GM12878 (cell line): Measurements from ENCODE around the gene FAM81B. TPM values are rescaled to one million over a fixed set of nuclear protein-coding genes. Genes with fewer than 3 reads are reported as not detected.
"Not testable (repeated sequence)": the region's sequence is repeated elsewhere in the genome, so short reads cannot be mapped to it uniquely, and the experiment has no call there.

ENCODE experiments used
- ATAC-seq: fragments of 200-7000 bp; cut with Tn5 transposase; 3 replicates; pipeline ENCODE4 v1.9.1; 2020; ENCODE audit warnings: mild to moderate bottlenecking, moderate library complexity
- BruUV-seq: library from RNA; stranded (reverse); fragments of 400-500 nt; replicated peaks from 2 replicates; lab custom pipeline; 2021; lab: Mats Ljungman, UMichigan
- CTCF ChIA-PET: fragments of 300-600 bp; sonication (Branson Sonifier 250); formaldehyde crosslinking; extraction: SDS; loops from one replicate; lab custom pipeline; 2021; ENCODE audit warnings: inconsistent platforms; lab: Yijun Ruan, JAX
- POLR2A ChIA-PET: fragments of 350-600 bp; formaldehyde crosslinking; extraction: SDS; loops from one replicate; lab custom pipeline; 2021; ENCODE audit warnings: inconsistent platforms; lab: Charles Lee
- RAD21 ChIA-PET: fragments of 300-600 bp; sonication (Branson Sonifier 250); formaldehyde crosslinking; loops from one replicate; lab custom pipeline; 2023; ENCODE audit warnings: antibody characterized with exemption; ENCODE audit not compliant: unreplicated experiment; lab: Charles Lee
- SMC1A ChIA-PET: fragments of 300-600 bp; sonication (Branson Sonifier 250); formaldehyde crosslinking; loops from one replicate; lab custom pipeline; 2023; ENCODE audit not compliant: unreplicated experiment, uncharacterized antibody; lab: Charles Lee
- DNase-seq: peaks from one replicate; pipeline ENCODE4 v3.0.0-alpha.2; 2011; ENCODE audit warnings: low read depth, low spot score
- FAIRE-seq: peaks from 3 replicates; lab custom pipeline; 2011; peaks lifted over from hg19 to GRCh38; lab: Jason Lieb, UNC
- H2AFZ ChIP-seq: 2 replicates; pipeline ENCODE4 v1.6.0; 2011; ENCODE audit warnings: low read depth, low read length, control low read depth; ENCODE audit not compliant: control insufficient read depth
- H3K27ac ChIP-seq: 2 replicates; pipeline ENCODE4 v1.5.1; 2011; ENCODE audit warnings: control low read depth; ENCODE audit not compliant: control insufficient read depth, insufficient read depth
- H3K27me3 ChIP-seq, 2 experiments: replicated peaks in 1 of 2; 2 replicates each; pipeline versions ENCODE4 v1.6.0 to v1.6.1; 2011; ENCODE audit warnings: low read length in 1 of 2; ENCODE audit not compliant: control insufficient read depth in 2 of 2, insufficient read depth in 2 of 2
- H3K36me3 ChIP-seq, 2 experiments: 2 replicates each; pipeline ENCODE4 v1.5.1; 2011; ENCODE audit warnings: low read length in 1 of 2; ENCODE audit not compliant: control insufficient read depth in 2 of 2, insufficient read depth in 2 of 2
- H3K4me1 ChIP-seq: 2 replicates; pipeline ENCODE4 v1.6.1; 2011; ENCODE audit warnings: mild to moderate bottlenecking, low read length, moderate library complexity, mixed read lengths; ENCODE audit not compliant: control insufficient read depth, insufficient read depth
- H3K4me2 ChIP-seq: 2 replicates; pipeline ENCODE4 v1.6.0; 2011; ENCODE audit warnings: control low read depth; ENCODE audit not compliant: control insufficient read depth, insufficient read depth
- H3K4me3 ChIP-seq: fragments of 200-600 bp; sonication (generic); 2 replicates; pipeline ENCODE4 v1.5.1; 2016
- H3K79me2 ChIP-seq: 2 replicates; pipeline ENCODE4 v1.6.0; 2011; ENCODE audit warnings: low read length; ENCODE audit not compliant: control insufficient read depth, insufficient read depth
- H3K9ac ChIP-seq: 2 replicates; pipeline ENCODE4 v1.8.0; 2011; ENCODE audit warnings: low read length, control low read depth, mixed read lengths; ENCODE audit not compliant: control insufficient read depth, insufficient read depth
- H3K9me3 ChIP-seq: replicated peaks from 3 replicates; pipeline ENCODE4 v1.5.1; 2011; ENCODE audit warnings: mild to moderate bottlenecking, low read length; ENCODE audit not compliant: control insufficient read depth, insufficient read depth
- H4K20me1 ChIP-seq: 2 replicates; pipeline ENCODE4 v1.6.0; 2011; ENCODE audit not compliant: control insufficient read depth, insufficient read depth
- TCF3 ChIP-seq: IDR thresholded peaks from 2 replicates; pipeline ENCODE4 v1.6.1; 2012; ENCODE audit warnings: low read depth, mild to moderate bottlenecking, low read length, borderline replicate concordance; ENCODE audit not compliant: insufficient read depth
- WGBS: methylation state at CpG from one replicate; pipeline ENCODE4 v1.1.6; 2016; ENCODE audit warnings: low lambda C conversion rate; ENCODE audit not compliant: insufficient replicate concordance, insufficient coverage; ENCODE audit errors: missing lambda C conversion rate; 5-methylcytosine and 5-hydroxymethylcytosine counted together
- in situ Hi-C: fragments of 300-500 bp; cut with MboI; formaldehyde crosslinking; loops from 9 replicates; pipeline ENCODE4 v1.14.3; 2018; ENCODE audit warnings: mixed read lengths
- intact Hi-C: fragments of 100-400 bp; cut with micrococcal nuclease; formaldehyde crosslinking; loops from one replicate; pipeline ENCODE4 v1.14.2; 2022; ENCODE audit not compliant: unreplicated experiment
- polyA plus RNA-seq, 11 experiments: library from polyadenylated mRNA; depleted of rRNA in 4 of 11; unstranded in 6 of 11; stranded (reverse) in 5 of 11; fragments of >200 nt; fragmentation: Nextera tagmentation in 4 of 11; fragmentation: Illumina TruSeq in 1 of 11; extraction: Ambion mirVana in 4 of 11; extraction: Trizol in 1 of 11; gene quantifications; 1 replicate in 1 of 11; 2 replicates in 10 of 11; pipeline versions ENCODE4 v1.2.1 to v1.2.3, GENCODE V29; 2011 to 2016; ENCODE audit warnings: inconsistent platforms in 2 of 11, missing spikeins in 2 of 11, low read depth in 1 of 11
- total RNA-seq, 4 experiments: library from RNA; depleted of rRNA in 3 of 4; stranded (reverse); fragments of >200 nt in 3 of 4; fragmentation: Illumina TruSeq in 1 of 4; extraction: Trizol in 1 of 4; gene quantifications; 2 replicates each; pipeline versions ENCODE4 v1.2.1 to v1.2.3, GENCODE V29; 2013 to 2021
- TF ChIP-seq, protein P1 (sequence below): fragments of 450-650 bp; IDR thresholded peaks from 2 replicates; pipeline ENCODE4 v1.6.1; 2017; ENCODE audit warnings: mild to moderate bottlenecking
- TF ChIP-seq, protein P2 (sequence below): fragments of 450-650 bp; IDR thresholded peaks from 2 replicates; pipeline ENCODE4 v1.6.1; 2016; ENCODE audit warnings: mild to moderate bottlenecking

Gene FAM81B
- total and polyA plus RNA-seq, 10 of the 15 experiments (the other 5 are each of a cell fraction or from before 2014, with no cell fraction given), result not detected

DNA sequence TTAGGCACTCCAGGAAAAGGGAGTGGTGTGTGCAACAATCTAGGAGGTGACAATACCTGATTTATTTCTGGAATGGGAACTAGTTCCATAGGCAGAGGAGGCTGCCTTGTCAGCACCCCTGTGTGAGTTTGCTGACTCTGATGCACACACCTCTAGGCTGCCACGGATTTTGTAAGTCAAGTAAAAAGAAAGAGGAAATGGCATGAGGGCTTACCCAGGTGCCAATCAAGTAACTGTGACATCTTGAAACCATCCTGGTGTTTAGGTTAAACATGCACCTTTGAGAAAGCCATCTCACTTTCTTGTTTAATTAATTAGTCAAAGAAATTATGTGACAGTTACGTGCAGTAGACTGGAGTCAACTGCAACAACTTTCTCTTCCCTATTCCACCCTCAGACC is 32.3 kb upstream of the FAM81B start:
- BruUV-seq, result no TSS peak
- no peak for FAIRE-seq
- intact Hi-C loops, result no loop called here

DNA sequence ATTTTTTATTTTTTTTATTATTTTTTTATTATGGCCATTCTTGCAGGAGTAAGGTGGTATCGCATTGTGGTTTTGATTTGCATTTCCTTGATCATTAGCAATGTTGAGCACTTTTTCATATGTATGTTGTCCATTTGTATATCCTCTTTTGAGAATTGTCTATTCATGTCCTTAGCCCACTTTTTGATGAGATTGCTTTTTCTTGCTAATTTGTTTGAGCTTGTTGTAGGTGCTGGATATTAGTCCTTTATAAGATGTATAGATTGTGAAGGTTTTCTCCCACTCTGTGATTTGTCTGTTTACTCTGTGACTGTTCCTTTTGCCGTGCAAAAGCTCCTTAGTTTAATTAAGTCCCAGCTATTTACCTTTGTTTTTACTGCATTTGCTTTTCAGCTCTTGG is 30.5 kb upstream of the FAM81B start:
- DNase-seq, H3K79me2 ChIP-seq, H3K4me2 ChIP-seq, SMC1A ChIA-PET, H2AFZ ChIP-seq, H3K27ac ChIP-seq, H3K9ac ChIP-seq, H3K9me3 ChIP-seq, RAD21 ChIA-PET, H3K27me3 ChIP-seq, intact Hi-C loops, FAIRE-seq, H3K4me3 ChIP-seq, ATAC-seq, H4K20me1 ChIP-seq, in situ Hi-C loops, H3K4me1 ChIP-seq, BruUV-seq, CTCF ChIA-PET, H3K36me3 ChIP-seq, POLR2A ChIA-PET: not testable (repeated sequence)
- 43% methylated on average over 2 of the region's 2 CpGs for WGBS

More for the DNA sequence above, 32.3 kb upstream of the FAM81B start:
- Histone ChIP-seq H3K9me3 (no peaks in the 10 kb centered on the region), H3K4me1 (no peaks in the 10 kb centered on the region), H3K4me3 (no peak overlapping the region), H2AFZ (no peak overlapping the region), H3K27ac (no peak overlapping the region), H3K4me2 (no peak overlapping the region), H3K36me3 (no peaks in the 10 kb centered on the region), H3K9ac (no peak overlapping the region), H3K27me3 (no peaks in the 10 kb centered on the region), H3K79me2 (no peaks in the 10 kb centered on the region), H4K20me1 (no peaks in the 10 kb centered on the region)
- ChIA-PET POLR2A (no interaction called here), RAD21 (no interaction called here), SMC1A (no interaction called here), CTCF (interaction anchor here (1.7 kb wide), 1 partner anchor 9 kb away, joined by 4 read pairs; no protein-coding TSS in a partner anchor)
- in situ Hi-C loops, result no loop called here
- DNase-seq, result no peak
- WGBS, result 0% methylated on average over 2 of the region's 2 CpGs
- TF ChIP-seq TCF3, result no peak
- TF ChIP-seq, protein P1, sequence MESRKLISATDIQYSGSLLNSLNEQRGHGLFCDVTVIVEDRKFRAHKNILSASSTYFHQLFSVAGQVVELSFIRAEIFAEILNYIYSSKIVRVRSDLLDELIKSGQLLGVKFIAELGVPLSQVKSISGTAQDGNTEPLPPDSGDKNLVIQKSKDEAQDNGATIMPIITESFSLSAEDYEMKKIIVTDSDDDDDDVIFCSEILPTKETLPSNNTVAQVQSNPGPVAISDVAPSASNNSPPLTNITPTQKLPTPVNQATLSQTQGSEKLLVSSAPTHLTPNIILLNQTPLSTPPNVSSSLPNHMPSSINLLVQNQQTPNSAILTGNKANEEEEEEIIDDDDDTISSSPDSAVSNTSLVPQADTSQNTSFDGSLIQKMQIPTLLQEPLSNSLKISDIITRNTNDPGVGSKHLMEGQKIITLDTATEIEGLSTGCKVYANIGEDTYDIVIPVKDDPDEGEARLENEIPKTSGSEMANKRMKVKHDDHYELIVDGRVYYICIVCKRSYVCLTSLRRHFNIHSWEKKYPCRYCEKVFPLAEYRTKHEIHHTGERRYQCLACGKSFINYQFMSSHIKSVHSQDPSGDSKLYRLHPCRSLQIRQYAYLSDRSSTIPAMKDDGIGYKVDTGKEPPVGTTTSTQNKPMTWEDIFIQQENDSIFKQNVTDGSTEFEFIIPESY, result no peak
- TF ChIP-seq, protein P2, sequence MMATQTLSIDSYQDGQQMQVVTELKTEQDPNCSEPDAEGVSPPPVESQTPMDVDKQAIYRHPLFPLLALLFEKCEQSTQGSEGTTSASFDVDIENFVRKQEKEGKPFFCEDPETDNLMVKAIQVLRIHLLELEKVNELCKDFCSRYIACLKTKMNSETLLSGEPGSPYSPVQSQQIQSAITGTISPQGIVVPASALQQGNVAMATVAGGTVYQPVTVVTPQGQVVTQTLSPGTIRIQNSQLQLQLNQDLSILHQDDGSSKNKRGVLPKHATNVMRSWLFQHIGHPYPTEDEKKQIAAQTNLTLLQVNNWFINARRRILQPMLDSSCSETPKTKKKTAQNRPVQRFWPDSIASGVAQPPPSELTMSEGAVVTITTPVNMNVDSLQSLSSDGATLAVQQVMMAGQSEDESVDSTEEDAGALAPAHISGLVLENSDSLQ, result peak; percentile 60
- no peak for ATAC-seq
